SK-N-MC (cell line): ENCODE results near the gene SHROOM4.

Source experiments
- DNase-seq: peaks from one replicate; pipeline ENCODE4 v3.0.0-alpha.2; 2011; ENCODE audit warnings: low read depth, low spot score
- H3K27ac ChIP-seq: fragments of 200-600 bp; sonication (generic); 2 replicates; pipeline ENCODE4 v1.5.1; 2016; ENCODE audit warnings: mixed run types
- H3K36me3 ChIP-seq: fragments of 200-600 bp; sonication (generic); 2 replicates; pipeline ENCODE4 v1.6.1; 2017; ENCODE audit warnings: antibody characterized with exemption, low read length, mixed read lengths; ENCODE audit not compliant: insufficient read depth
- H3K4me3 ChIP-seq: fragments of 200-600 bp; sonication (generic); 2 replicates; pipeline ENCODE4 v1.5.1; 2016
- H3K9ac ChIP-seq: fragments of 200-600 bp; sonication (generic); 2 replicates; pipeline ENCODE4 v1.8.0; 2017; ENCODE audit warnings: mixed run types, mixed read lengths; ENCODE audit not compliant: insufficient read length
- H3K9me3 ChIP-seq: fragments of 200-600 bp; sonication (generic); 2 replicates; pipeline ENCODE4 v1.6.1; 2017; ENCODE audit warnings: low read depth, mild to moderate bottlenecking, antibody characterized with exemption, low read length, moderate library complexity, mixed read lengths
- EZH2 ChIP-seq: fragments of 200-600 bp; sonication (generic); IDR thresholded peaks from one replicate; pipeline ENCODE4 v1.6.1; 2017; ENCODE audit warnings: antibody characterized with exemption
- FOXP2 ChIP-seq: optimal IDR thresholded peaks from 2 replicates; pipeline ENCODE3; 2011; ENCODE audit warnings: mild to moderate bottlenecking, moderate library complexity; ENCODE audit not compliant: insufficient read depth; ENCODE audit errors: extremely low read length, control extremely low read depth
- POLR2AphosphoS5 ChIP-seq: IDR thresholded peaks from 2 replicates; pipeline ENCODE4 v1.6.1; 2012; ENCODE audit warnings: mild to moderate bottlenecking, low read depth, low read length, borderline replicate concordance

SHROOM4 gene

DNA sequence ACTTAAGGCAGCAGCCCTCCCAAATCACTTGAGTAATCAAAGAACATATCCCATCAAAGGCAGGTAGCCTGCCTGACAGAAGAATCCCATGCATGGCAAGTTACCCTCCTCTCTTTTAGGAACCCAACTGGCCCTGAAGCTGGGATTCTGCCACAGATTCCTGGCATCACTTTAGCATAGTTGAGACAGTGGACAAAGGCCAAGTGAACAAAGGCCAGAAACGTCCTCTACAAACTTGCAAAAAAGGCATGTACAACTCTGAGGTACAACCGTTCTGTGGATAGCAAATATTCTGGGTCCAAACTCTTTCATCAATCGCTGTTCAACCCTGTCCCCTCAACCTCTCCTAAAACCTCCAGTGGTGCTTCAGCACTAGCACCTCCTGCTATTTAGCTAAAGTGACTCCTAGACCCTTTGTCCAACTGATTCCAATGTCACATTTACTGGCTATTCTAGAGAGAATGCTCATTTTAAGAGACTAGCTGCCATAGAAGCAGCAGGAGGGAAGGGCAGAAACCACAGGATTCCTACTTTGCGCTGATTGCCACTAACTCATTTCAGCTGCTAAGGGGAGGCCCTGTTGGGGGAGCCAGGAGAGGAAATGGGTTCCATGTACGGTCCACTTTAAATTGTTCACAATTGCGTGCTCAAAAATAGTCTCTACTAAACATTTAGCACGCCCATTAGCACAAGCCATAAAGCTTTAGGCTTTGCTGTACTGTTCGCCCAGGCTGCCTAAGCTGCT lies 105.9 kb downstream of the SHROOM4 start:
- H3K9me3 ChIP-seq, result no peaks in the 10 kb centered on the region
- DNase-seq, result no peak
- peak overlapping the region; percentile 19 for H3K9ac ChIP-seq
- H3K27ac ChIP-seq, result peak overlapping the region; percentile 52
- peak overlapping the region; percentile 55 for H3K4me3 ChIP-seq
- no peaks in the 10 kb centered on the region for H3K36me3 ChIP-seq
- TF ChIP-seq FOXP2 (no peak), POLR2AphosphoS5 (no peak), EZH2 (no peak)

DNA sequence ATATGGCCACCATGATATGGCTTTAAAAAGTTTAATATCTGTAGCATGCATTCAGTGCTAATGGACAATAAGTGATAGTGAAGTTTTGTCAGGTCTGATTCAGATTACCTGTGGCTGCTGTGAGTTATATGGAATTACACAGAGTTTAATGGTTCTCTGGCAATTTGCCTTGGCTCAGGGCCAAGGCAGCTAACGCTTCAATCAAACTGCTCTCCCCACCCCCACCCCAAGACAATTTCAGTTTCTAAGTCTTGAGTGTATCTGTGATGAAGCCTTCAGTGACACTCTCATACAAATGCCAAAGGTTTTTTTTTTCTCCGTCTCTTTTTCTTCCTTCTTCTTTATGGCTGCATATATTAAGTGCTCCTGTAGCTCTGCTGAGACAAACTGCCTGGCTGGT lies 106.6 kb downstream of the SHROOM4 start:
- H3K36me3 ChIP-seq, result no peaks in the 10 kb centered on the region
- DNase-seq, result no peak
- no peak for TF ChIP-seq EZH2
- TF ChIP-seq FOXP2, result no peak
- no peak for TF ChIP-seq POLR2AphosphoS5
- peak overlapping the region; percentile 52 for H3K27ac ChIP-seq
- peak overlapping the region; percentile 55 for H3K4me3 ChIP-seq
- H3K9ac ChIP-seq, result no peak overlapping the region
- H3K9me3 ChIP-seq, result no peaks in the 10 kb centered on the region

DNA sequence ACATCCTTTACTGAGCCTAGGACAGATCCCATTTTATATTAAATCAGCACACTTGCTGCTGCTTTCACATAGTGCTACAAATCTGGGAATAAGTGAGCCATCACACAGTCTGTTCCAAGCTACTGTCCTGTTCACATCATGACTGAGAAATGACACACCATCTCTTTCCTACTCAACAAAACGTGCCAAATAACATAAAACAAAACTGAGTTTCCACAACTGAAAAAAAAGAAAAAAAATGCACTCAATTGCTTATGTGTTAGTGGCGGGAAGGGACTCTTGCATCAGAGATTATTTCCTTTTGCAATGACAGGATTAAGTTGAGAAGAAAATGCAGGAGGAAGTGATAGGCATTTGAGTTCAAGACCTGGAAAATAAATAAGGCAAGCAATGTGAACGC lies 109.0 kb downstream of the SHROOM4 start:
- H3K9me3 ChIP-seq, result no peaks in the 10 kb centered on the region
- no peak overlapping the region for H3K4me3 ChIP-seq
- TF ChIP-seq FOXP2 (no peak), EZH2 (no peak), POLR2AphosphoS5 (no peak)
- no peak overlapping the region for H3K9ac ChIP-seq
- no peaks in the 10 kb centered on the region for H3K36me3 ChIP-seq
- no peak for DNase-seq
- no peak overlapping the region for H3K27ac ChIP-seq

DNA sequence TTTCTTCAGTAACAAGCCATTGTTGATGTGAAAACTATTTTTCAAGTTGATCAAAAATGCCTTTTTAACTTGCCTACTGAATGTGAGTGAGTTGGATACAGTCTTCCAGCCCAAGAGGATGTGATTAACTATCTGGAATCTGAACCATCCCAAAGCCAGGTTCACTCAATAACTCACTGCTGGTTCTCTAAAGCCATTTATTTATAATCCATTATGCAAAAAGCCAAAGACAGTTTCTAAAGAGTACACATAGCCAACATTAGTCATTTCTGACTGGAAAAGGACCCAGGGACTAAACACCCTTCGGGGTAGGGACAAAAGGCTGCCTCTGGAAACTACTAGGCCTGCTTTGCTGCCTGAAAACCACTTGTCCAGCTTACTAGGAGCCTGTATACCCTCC lies 109.6 kb downstream of the SHROOM4 start:
- H3K36me3 ChIP-seq, result no peaks in the 10 kb centered on the region
- H3K9ac ChIP-seq, result no peak overlapping the region
- H3K4me3 ChIP-seq, result no peak overlapping the region
- DNase-seq, result no peak
- no peak overlapping the region for H3K27ac ChIP-seq
- H3K9me3 ChIP-seq, result no peaks in the 10 kb centered on the region
- TF ChIP-seq POLR2AphosphoS5, result no peak
- TF ChIP-seq EZH2, result no peak

DNA sequence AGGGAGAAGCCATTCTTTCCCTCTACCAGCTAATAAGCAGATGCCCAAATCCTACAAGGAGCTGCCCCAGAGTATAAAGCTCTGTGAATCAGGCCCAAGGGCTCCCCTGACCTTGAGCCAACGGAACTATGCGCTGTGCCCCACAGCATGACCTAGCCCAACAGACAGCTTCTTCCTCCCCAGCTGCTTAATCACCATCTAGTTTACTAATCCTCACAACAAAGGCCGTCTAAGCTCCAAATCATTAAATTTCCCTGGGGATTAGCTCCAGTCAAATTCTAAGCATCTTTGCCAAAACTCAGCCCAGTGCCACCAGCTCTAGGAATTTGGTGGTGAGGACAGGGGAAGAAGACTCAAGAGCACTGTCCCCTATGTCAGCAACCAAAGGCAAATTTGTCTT lies 113.1 kb downstream of the SHROOM4 start:
- Histone ChIP-seq H3K27ac (no peak overlapping the region), H3K36me3 (no peaks in the 10 kb centered on the region), H3K4me3 (no peak overlapping the region), H3K9me3 (no peaks in the 10 kb centered on the region), H3K9ac (no peak overlapping the region)
- no peak for DNase-seq
- TF ChIP-seq EZH2 (no peak), FOXP2 (no peak), POLR2AphosphoS5 (no peak)

DNA sequence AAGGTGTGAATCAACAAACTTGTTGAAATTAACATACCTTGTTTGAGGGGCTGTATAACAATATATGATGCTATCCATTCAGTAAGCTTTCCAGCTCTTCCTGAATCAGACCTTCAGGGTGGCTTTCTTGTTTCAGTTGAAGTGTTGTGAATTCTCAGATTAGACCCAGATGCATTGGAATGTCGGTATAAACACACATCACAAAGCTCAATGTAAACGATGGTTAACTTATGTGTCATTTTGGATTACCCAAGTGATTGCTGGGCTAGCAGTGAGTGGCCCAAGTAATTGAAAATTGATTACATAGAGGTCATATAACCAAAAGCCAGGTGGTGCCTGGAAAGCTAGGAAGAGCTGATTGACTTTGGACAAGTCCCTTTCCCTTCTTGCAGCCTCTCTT lies 115.0 kb downstream of the SHROOM4 start:
- no peak overlapping the region for H3K9ac ChIP-seq
- H3K36me3 ChIP-seq, result no peaks in the 10 kb centered on the region
- no peak overlapping the region for H3K27ac ChIP-seq
- TF ChIP-seq FOXP2 (no peak), POLR2AphosphoS5 (no peak), EZH2 (no peak)
- no peak for DNase-seq
- no peak overlapping the region for H3K4me3 ChIP-seq
- H3K9me3 ChIP-seq, result no peaks in the 10 kb centered on the region

DNA sequence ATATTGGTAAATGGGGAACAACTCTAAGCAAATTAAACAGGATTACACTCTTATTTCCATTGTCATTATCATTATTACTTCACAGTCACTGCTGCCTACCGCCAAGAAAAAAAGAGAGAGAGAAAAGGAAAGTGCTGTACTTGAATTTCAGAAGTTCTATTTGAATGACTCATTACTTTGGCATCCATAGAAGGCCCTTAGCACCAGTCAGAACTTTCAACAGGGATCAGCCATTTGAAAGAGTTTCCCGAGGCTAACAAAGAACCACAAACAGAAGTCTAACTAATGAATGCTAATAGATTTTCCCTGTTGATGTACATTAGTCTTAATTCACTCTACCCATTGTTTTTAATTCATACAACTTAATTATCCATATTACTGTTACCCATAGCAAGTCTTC lies 116.3 kb downstream of the SHROOM4 start:
- no peak overlapping the region for H3K9ac ChIP-seq
- H3K27ac ChIP-seq, result peak overlapping the region; percentile 20; the same call in 1 of the 2 replicates
- no peak for DNase-seq
- no peaks in the 10 kb centered on the region for H3K9me3 ChIP-seq
- TF ChIP-seq FOXP2 (no peak), EZH2 (no peak), POLR2AphosphoS5 (no peak)
- no peak overlapping the region for H3K4me3 ChIP-seq
- H3K36me3 ChIP-seq, result no peaks in the 10 kb centered on the region

DNA sequence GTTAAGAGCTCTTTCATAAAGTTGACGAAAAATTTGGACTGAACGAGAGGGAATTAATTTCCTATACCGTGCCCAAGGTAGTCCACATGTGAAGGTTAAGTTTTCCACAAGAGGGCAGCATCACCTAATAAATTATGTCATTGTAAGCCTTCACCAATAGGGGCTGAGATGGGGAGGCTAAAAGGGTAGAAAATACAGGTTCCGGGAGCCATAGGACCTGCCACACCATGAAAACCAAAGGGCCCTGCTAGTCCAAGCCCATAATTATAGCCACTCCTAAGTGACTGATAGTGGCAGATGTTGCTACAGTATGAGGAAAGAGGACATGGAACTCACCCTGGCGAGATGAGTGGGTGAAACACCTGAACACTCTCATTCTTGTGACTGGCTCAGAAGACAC lies 122.2 kb downstream of the SHROOM4 start:
- H3K9ac ChIP-seq, result no peak overlapping the region
- no peak overlapping the region for H3K4me3 ChIP-seq
- no peak overlapping the region for H3K27ac ChIP-seq
- H3K9me3 ChIP-seq, result no peaks in the 10 kb centered on the region
- H3K36me3 ChIP-seq, result no peaks in the 10 kb centered on the region
- TF ChIP-seq POLR2AphosphoS5 (no peak), FOXP2 (no peak)
- DNase-seq, result no peak

DNA sequence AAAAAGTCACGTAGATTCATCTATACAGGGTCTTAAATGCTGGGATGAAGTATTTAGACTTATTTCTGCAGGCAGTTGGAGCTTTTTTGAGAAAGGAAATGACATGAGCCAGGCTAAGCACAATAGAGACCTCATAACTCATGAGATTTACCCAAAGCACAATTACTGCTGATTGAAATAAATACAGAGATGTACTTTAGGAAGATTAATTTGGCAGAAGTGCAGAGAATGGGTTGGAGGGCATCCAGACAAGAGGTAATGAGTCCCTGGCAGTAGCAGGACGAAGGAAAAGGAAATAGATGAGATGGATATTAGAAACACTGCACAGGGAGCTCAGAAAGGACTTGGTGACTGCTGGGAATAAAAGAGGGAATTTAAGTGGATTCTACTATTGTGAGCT lies 129.1 kb downstream of the SHROOM4 start:
- H3K27ac ChIP-seq, result no peak overlapping the region
- H3K9ac ChIP-seq, result no peak overlapping the region
- H3K36me3 ChIP-seq, result no peaks in the 10 kb centered on the region
- TF ChIP-seq POLR2AphosphoS5 (no peak), FOXP2 (no peak), EZH2 (no peak)
- no peaks in the 10 kb centered on the region for H3K9me3 ChIP-seq
- DNase-seq, result no peak
- H3K4me3 ChIP-seq, result no peak overlapping the region
